ENCODE measurements around the gene PTPRC. TPM values are rescaled to one million over a fixed set of nuclear protein-coding genes. Genes with fewer than 3 reads are reported as not detected.

PTPRC gene
- total and polyA plus RNA-seq, 2 donors (not counting 3 experiments of a cell fraction or from before 2014, with no cell fraction given), result not detected

GRCh38 chr1:198590454-198590853 lies 48.4 kb upstream of the PTPRC start:
- no peaks in the 10 kb centered on the region for H3K79me2 ChIP-seq (ENCODE audit: control insufficient read depth, insufficient read depth, low read length)

DNA sequence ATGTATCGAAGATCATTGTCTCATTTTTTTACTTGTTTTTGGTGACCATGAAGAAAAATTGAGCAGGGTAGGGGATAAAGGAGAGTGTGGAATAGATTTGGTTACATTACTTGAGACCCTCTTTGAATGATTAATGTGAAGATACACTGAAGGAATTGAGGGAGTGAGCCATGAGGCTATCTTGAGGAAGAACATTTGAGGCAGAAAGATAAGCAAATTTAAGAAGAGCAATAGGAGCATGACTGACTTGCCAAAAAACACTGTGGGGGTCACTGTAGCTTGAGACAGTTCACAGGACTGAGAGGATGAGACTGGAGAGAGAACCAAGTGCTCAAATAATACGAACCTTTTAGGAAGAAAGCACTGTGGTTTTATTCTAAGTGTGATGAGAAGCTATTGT lies 43.1 kb upstream of the PTPRC start:
- BruUV-seq (replicated peaks), result no TSS peak
- Histone ChIP-seq H3K79me2 (ENCODE audit: control insufficient read depth, insufficient read depth, low read length) (no peaks in the 10 kb centered on the region), H3K9me1 (replicated peaks; ENCODE audit: control insufficient read depth, extremely low read depth, insufficient read depth, low read length) (no peaks in the 10 kb centered on the region), H3K4me3 (replicated peaks in 1 of 3; ENCODE audit: insufficient read depth in 1 of 3, low read depth in 1 of 3, low read length in 3 of 3) (no peak overlapping the region), H3K27me3 (ENCODE audit: control insufficient read depth in 2 of 2, insufficient read depth in 2 of 2, low read length in 2 of 2) (no peaks in the 10 kb centered on the region), H3K27ac (ENCODE audit: insufficient read depth, low read depth, low read length) (no peak overlapping the region), H3K9ac (replicated peaks; ENCODE audit: extremely low read depth, insufficient read depth, low read length) (no peak overlapping the region), H2AFZ (ENCODE audit: low read depth, low read length) (no peak overlapping the region), H3K4me1 (ENCODE audit: control insufficient read depth, extremely low read depth, insufficient read depth, low read length) (no peaks in the 10 kb centered on the region), H4K20me1 (replicated peaks; ENCODE audit: control insufficient read depth, extremely low read depth, insufficient read depth, low read length) (no peaks in the 10 kb centered on the region), H3K9me3 (replicated peaks; ENCODE audit: control insufficient read depth, insufficient read depth, low read length) (no peaks in the 10 kb centered on the region), H3K36me3 (ENCODE audit: control insufficient read depth in 2 of 2, extremely low read depth in 1 of 2, insufficient read depth in 2 of 2, low read length in 2 of 2) (no peaks in the 10 kb centered on the region), H3K4me2 (ENCODE audit: insufficient read depth, low read length) (no peak overlapping the region)
- intact Hi-C loops (cut with micrococcal nuclease) (no loop called here), dilution Hi-C loops (cut with MboI; ENCODE audit: extremely low pct_ligation_motif_present, low sequenced_read_pairs) (no loop called here)
- CTCF ChIA-PET, result interaction anchor here (0.6 to 1.6 kb wide), 2 partner anchors 9 to 913 kb away, joined by 4 to 5 read pairs; no protein-coding TSS in a partner anchor
- TF ChIP-seq, protein P1, sequence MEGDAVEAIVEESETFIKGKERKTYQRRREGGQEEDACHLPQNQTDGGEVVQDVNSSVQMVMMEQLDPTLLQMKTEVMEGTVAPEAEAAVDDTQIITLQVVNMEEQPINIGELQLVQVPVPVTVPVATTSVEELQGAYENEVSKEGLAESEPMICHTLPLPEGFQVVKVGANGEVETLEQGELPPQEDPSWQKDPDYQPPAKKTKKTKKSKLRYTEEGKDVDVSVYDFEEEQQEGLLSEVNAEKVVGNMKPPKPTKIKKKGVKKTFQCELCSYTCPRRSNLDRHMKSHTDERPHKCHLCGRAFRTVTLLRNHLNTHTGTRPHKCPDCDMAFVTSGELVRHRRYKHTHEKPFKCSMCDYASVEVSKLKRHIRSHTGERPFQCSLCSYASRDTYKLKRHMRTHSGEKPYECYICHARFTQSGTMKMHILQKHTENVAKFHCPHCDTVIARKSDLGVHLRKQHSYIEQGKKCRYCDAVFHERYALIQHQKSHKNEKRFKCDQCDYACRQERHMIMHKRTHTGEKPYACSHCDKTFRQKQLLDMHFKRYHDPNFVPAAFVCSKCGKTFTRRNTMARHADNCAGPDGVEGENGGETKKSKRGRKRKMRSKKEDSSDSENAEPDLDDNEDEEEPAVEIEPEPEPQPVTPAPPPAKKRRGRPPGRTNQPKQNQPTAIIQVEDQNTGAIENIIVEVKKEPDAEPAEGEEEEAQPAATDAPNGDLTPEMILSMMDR (IDR thresholded peaks at IDR 0.05; ENCODE audit: extremely low read depth in 1 of 2, insufficient read depth in 1 of 2, low read depth in 1 of 2, low read length in 2 of 2), result no peak
- TF ChIP-seq GATA2 (IDR thresholded peaks at IDR 0.05; ENCODE audit: insufficient read depth, insufficient read length, low read depth, low read length) (no peak), JUN (IDR thresholded peaks at IDR 0.05; ENCODE audit: borderline replicate concordance, insufficient read depth, insufficient read length, low read depth) (no peak), POLR2A (IDR thresholded peaks at IDR 0.05; ENCODE audit: low read depth, low read length) (no peak), MAX (IDR thresholded peaks at IDR 0.05; ENCODE audit: insufficient read depth, insufficient read length) (no peak), POLR2AphosphoS5 (IDR thresholded peaks at IDR 0.05; ENCODE audit: insufficient read depth, low read depth, low read length) (no peak), MYC (IDR thresholded peaks at IDR 0.05; ENCODE audit: low read depth, low read length) (no peak), EZH2 (IDR thresholded peaks at IDR 0.05; ENCODE audit: borderline replicate concordance, low read depth, low read length, severe bottlenecking) (no peak), FOS (IDR thresholded peaks at IDR 0.05; ENCODE audit: borderline replicate concordance, insufficient read depth, low read length) (no peak)
- DNase-seq (ENCODE audit: low read depth, low spot score) (no peak), FAIRE-seq (no peak)
- POLR2A ChIA-PET, result no interaction called here

More at GRCh38 chr1:198590454-198590853, 48.4 kb upstream of the PTPRC start:
- Histone ChIP-seq H3K9me1 (replicated peaks; ENCODE audit: control insufficient read depth, extremely low read depth, insufficient read depth, low read length) (no peaks in the 10 kb centered on the region), H3K4me3 (replicated peaks in 1 of 3; ENCODE audit: insufficient read depth in 1 of 3, low read depth in 1 of 3, low read length in 3 of 3) (no peak overlapping the region), H3K9ac (replicated peaks; ENCODE audit: extremely low read depth, insufficient read depth, low read length) (no peak overlapping the region), H3K4me1 (ENCODE audit: control insufficient read depth, extremely low read depth, insufficient read depth, low read length) (no peaks in the 10 kb centered on the region), H4K20me1 (replicated peaks; ENCODE audit: control insufficient read depth, extremely low read depth, insufficient read depth, low read length) (no peaks in the 10 kb centered on the region), H3K9me3 (replicated peaks; ENCODE audit: control insufficient read depth, insufficient read depth, low read length) (peaks cover 2% of the 10 kb centered on the region), H3K27me3 (ENCODE audit: control insufficient read depth in 2 of 2, insufficient read depth in 2 of 2, low read length in 2 of 2) (no peaks in the 10 kb centered on the region), H3K4me2 (ENCODE audit: insufficient read depth, low read length) (no peak overlapping the region), H2AFZ (ENCODE audit: low read depth, low read length) (no peak overlapping the region), H3K27ac (ENCODE audit: insufficient read depth, low read depth, low read length) (no peak overlapping the region), H3K36me3 (ENCODE audit: control insufficient read depth in 2 of 2, extremely low read depth in 1 of 2, insufficient read depth in 2 of 2, low read length in 2 of 2) (no peaks in the 10 kb centered on the region)
- no TSS peak for BruUV-seq (replicated peaks)
- FAIRE-seq (no peak), DNase-seq (ENCODE audit: low read depth, low spot score) (no peak)
- TF ChIP-seq FOS (IDR thresholded peaks at IDR 0.05; ENCODE audit: borderline replicate concordance, insufficient read depth, low read length), result no peak
- TF ChIP-seq GATA2 (IDR thresholded peaks at IDR 0.05; ENCODE audit: insufficient read depth, insufficient read length, low read depth, low read length), result no peak
- TF ChIP-seq POLR2AphosphoS5 (IDR thresholded peaks at IDR 0.05; ENCODE audit: insufficient read depth, low read depth, low read length), result no peak
- TF ChIP-seq MAX (IDR thresholded peaks at IDR 0.05; ENCODE audit: insufficient read depth, insufficient read length), result no peak
- TF ChIP-seq, protein P1 (IDR thresholded peaks at IDR 0.05; ENCODE audit: extremely low read depth in 1 of 2, insufficient read depth in 1 of 2, low read depth in 1 of 2, low read length in 2 of 2), result no peak
- CTCF ChIA-PET, result no interaction called here
- dilution Hi-C loops (cut with MboI; ENCODE audit: extremely low pct_ligation_motif_present, low sequenced_read_pairs) (no loop called here), intact Hi-C loops (cut with micrococcal nuclease) (no loop called here)
- POLR2A ChIA-PET, result no interaction called here
